K562 (cell line): ENCODE data around the gene EDEM1. TPM values are rescaled to one million over a fixed set of nuclear protein-coding genes. Genes with fewer than 3 reads are reported as not detected.
A peak's percentile ranks its signal among the peaks of the same experiment; 100 is the strongest.

Source experiments
- ATAC-seq: fragments of 200-7000 bp; cut with Tn5 transposase; 3 replicates; pipeline ENCODE4 v1.9.1; 2020; ENCODE audit warnings: moderate library complexity
- BruUV-seq: library from RNA; stranded (reverse); fragments of 400-500 nt; replicated peaks from 2 replicates; lab custom pipeline; 2021; lab: Mats Ljungman, UMichigan
- CTCF ChIA-PET: fragments of 300-600 bp; formaldehyde crosslinking; extraction: SDS; loops from one replicate; lab custom pipeline; 2021; ENCODE audit warnings: low intra/inter-chr PET ratio; lab: Yijun Ruan, JAX
- POLR2A ChIA-PET: fragments of 300-600, 350-650 bp; sonication (Branson Sonifier 250); formaldehyde crosslinking; extraction: SDS; loops from one replicate; lab custom pipeline; 2021; ENCODE audit warnings: antibody characterized with exemption, inconsistent platforms; lab: Yijun Ruan, JAX
- DNase-seq, 4 experiments: peaks; one replicate each; pipeline versions ENCODE4 v3.0.0 to v3.0.0-alpha.2; 2011 to 2018; ENCODE audit warnings: low spot score in 3 of 4, mixed read lengths in 3 of 4; ENCODE audit errors: extremely low read depth in 1 of 4
- FAIRE-seq: peaks from 2 replicates; lab custom pipeline; 2011; peaks lifted over from hg19 to GRCh38; lab: Jason Lieb, UNC
- H2AFZ ChIP-seq: 2 replicates; pipeline ENCODE4 v1.6.0; 2011; ENCODE audit warnings: low read depth, low read length, control low read depth, inconsistent platforms
- H3K27ac ChIP-seq: fragments of 200-600 bp; 3 replicates; pipeline ENCODE4 v1.8.0; 2011; ENCODE audit warnings: low read depth, mild to moderate bottlenecking, control low read depth, inconsistent platforms, low read length, moderate library complexity, mixed read lengths; ENCODE audit errors: extremely low read depth
- H3K27me3 ChIP-seq, 2 experiments: fragments of 300-600 bp in 1 of 2; 2 replicates in 1 of 2; 3 replicates in 1 of 2; pipeline versions ENCODE4 v1.6.0 to v1.8.0; 2011; ENCODE audit warnings: inconsistent platforms in 2 of 2, low read length in 2 of 2, mild to moderate bottlenecking in 1 of 2, mixed read lengths in 1 of 2, moderate library complexity in 1 of 2; ENCODE audit not compliant: control insufficient read depth in 2 of 2, insufficient read depth in 2 of 2
- H3K36me3 ChIP-seq: fragments of 300-600 bp; 3 replicates; pipeline ENCODE4 v1.8.0; 2011; ENCODE audit warnings: mild to moderate bottlenecking, low read length, inconsistent platforms; ENCODE audit not compliant: control insufficient read depth, insufficient read depth
- H3K4me1 ChIP-seq, 2 experiments: fragments of 200-600 bp in 1 of 2; replicated peaks in 1 of 2; 2 replicates in 1 of 2; 3 replicates in 1 of 2; pipeline versions ENCODE4 v1.5.1 to v1.8.0; 2011; ENCODE audit warnings: inconsistent platforms in 2 of 2, low read length in 2 of 2, mild to moderate bottlenecking in 1 of 2, mixed read lengths in 1 of 2, moderate library complexity in 1 of 2; ENCODE audit not compliant: control insufficient read depth in 2 of 2, insufficient read depth in 2 of 2
- H3K4me2 ChIP-seq: 2 replicates; pipeline ENCODE4 v1.6.1; 2011; ENCODE audit warnings: low read length, control low read depth, inconsistent platforms, mixed read lengths; ENCODE audit not compliant: insufficient read depth
- H3K4me3 ChIP-seq: fragments of 200-600 bp; sonication (generic), shearing (Covaris generic); 2 replicates; pipeline ENCODE4 v1.5.1; 2016; ENCODE audit warnings: control low read depth, inconsistent platforms
- H3K79me2 ChIP-seq: fragments of 200-600 bp; 3 replicates; pipeline ENCODE4 v1.8.0; 2011; ENCODE audit warnings: low read length, inconsistent platforms; ENCODE audit not compliant: control insufficient read depth, insufficient read depth
- H3K9ac ChIP-seq, 2 experiments: 2 replicates each; pipeline versions ENCODE4 v1.6.0 to v1.6.1; 2011; ENCODE audit warnings: low read depth in 2 of 2, low read length in 2 of 2, control low read depth in 1 of 2, inconsistent platforms in 1 of 2, mild to moderate bottlenecking in 1 of 2, mixed read lengths in 1 of 2; ENCODE audit not compliant: insufficient read depth in 1 of 2
- H3K9me1 ChIP-seq: one replicate; pipeline ENCODE4 v1.6.0; 2011; ENCODE audit warnings: inconsistent platforms, mild to moderate bottlenecking, low read length, moderate library complexity; ENCODE audit not compliant: control insufficient read depth, insufficient read depth
- H3K9me3 ChIP-seq: replicated peaks from 2 replicates; pipeline ENCODE4 v1.5.1; 2011; ENCODE audit warnings: low read depth, low read length, inconsistent platforms; ENCODE audit not compliant: control insufficient read depth, insufficient read depth
- H4K20me1 ChIP-seq: replicated peaks from 2 replicates; pipeline ENCODE4 v1.6.1; 2011; ENCODE audit warnings: low read length, inconsistent platforms, mixed read lengths; ENCODE audit not compliant: control insufficient read depth, insufficient read depth
- AFF4 ChIP-seq: sonication (generic); formaldehyde crosslinking; IDR thresholded peaks from 2 replicates; pipeline ENCODE4 v1.8.0; 2023; ENCODE audit warnings: mild to moderate bottlenecking, missing genetic modification reagents
- BRF2 ChIP-seq: IDR thresholded peaks from 3 replicates; pipeline ENCODE4 v1.6.1; 2011; ENCODE audit warnings: borderline replicate concordance, mild to moderate bottlenecking; ENCODE audit not compliant: insufficient read length, insufficient read depth
- CEBPG ChIP-seq, 3 experiments: fragments of 200-800 bp in 1 of 3; sonication (Bioruptor generic) in 1 of 3; sonication (generic) in 1 of 3; formaldehyde crosslinking in 1 of 3; IDR thresholded peaks in 2 of 3; conservative IDR thresholded peaks in 1 of 3; 2 replicates each; pipeline versions ENCODE4 v1.6.1 to v1.8.0; 2016 to 2022; ENCODE audit warnings: missing compliant biosample characterization in 2 of 3, missing genetic modification characterization in 2 of 3, mild to moderate bottlenecking in 1 of 3, missing genetic modification reagents in 1 of 3
- MLLT1 ChIP-seq, 2 experiments: fragments of 450-650 bp; IDR thresholded peaks; 2 replicates each; pipeline ENCODE4 v1.6.1; 2016
- RBFOX2 ChIP-seq: fragments of 200-400 bp; formaldehyde crosslinking; IDR thresholded peaks from 2 replicates; pipeline ENCODE4 v1.6.1; 2017; ENCODE audit warnings: low read depth, mild to moderate bottlenecking, low read length, moderate library complexity
- SAFB ChIP-seq: fragments of 200-400 bp; formaldehyde crosslinking; IDR thresholded peaks from 2 replicates; pipeline ENCODE4 v1.6.1; 2017; ENCODE audit warnings: low read depth, low read length, borderline replicate concordance
- ZNF518B ChIP-seq: fragments of 250-450 bp; sonication (Bioruptor Pico); IDR thresholded peaks from 2 replicates; pipeline ENCODE4 v1.5.0; 2021; ENCODE audit warnings: mild to moderate bottlenecking, moderate library complexity
- WGBS: fragments of 100-300 bp; shearing (Covaris generic); methylation state at CpG from one replicate; pipeline ENCODE4 v1.1.6; 2016; ENCODE audit warnings: low coverage, mixed read lengths; ENCODE audit not compliant: insufficient coverage; ENCODE audit errors: missing lambda C conversion rate; 5-methylcytosine and 5-hydroxymethylcytosine counted together
- in situ Hi-C: fragments of 300-500 bp; cut with MboI; formaldehyde crosslinking; loops from 4 replicates; pipeline ENCODE4 v1.15.0; 2018; ENCODE audit warnings: inconsistent platforms, mixed read lengths
- intact Hi-C: fragments of 100-400 bp; cut with micrococcal nuclease; formaldehyde crosslinking; loops from 2 replicates; pipeline ENCODE4 v1.14.2; 2022
- polyA plus RNA-seq, 8 experiments: library from polyadenylated mRNA; depleted of rRNA in 4 of 8; stranded (reverse) in 5 of 8; unstranded in 3 of 8; fragments of >200 nt; fragmentation: Nextera tagmentation in 2 of 8; fragmentation: Illumina TruSeq in 1 of 8; extraction: Ambion mirVana in 2 of 8; extraction: Trizol in 1 of 8; gene quantifications; 2 replicates each; pipeline versions ENCODE4 v1.2.1 to v1.2.3, GENCODE V29; 2011 to 2014; ENCODE audit warnings: inconsistent platforms in 1 of 8, missing spikeins in 1 of 8
- total RNA-seq, 7 experiments: library from RNA; depleted of rRNA in 6 of 7; stranded (reverse); fragments of >200 nt in 6 of 7; fragmentation: Illumina TruSeq in 2 of 7; extraction: Trizol in 2 of 7; gene quantifications; 2 replicates each; pipeline versions ENCODE4 v1.2.1 to v1.2.3, GENCODE V29; 2011 to 2021; ENCODE audit warnings: low replicate concordance in 1 of 7

Gene EDEM1
- total and polyA plus RNA-seq, 9 of the 15 experiments (the other 6 are each of a cell fraction or from before 2014, with no cell fraction given) = 6.2 to 36.7 (median 14.3) TPM

- no TSS peak for BruUV-seq
- FAIRE-seq (no peak), DNase-seq (peak in 2 of 4 experiments; percentile 36 to 53), ATAC-seq (peak; percentile 2; the same call in 1 of the 3 replicates)
- ChIA-PET POLR2A (interaction anchor here (0.6 to 4.3 kb wide), 11 partner anchors 10 to 207 kb away, joined by 3 to 33 read pairs (median 5); partner anchors contain the start of gene BHLHE40), CTCF (no interaction called here)
- H4K20me1 ChIP-seq = peaks cover 14% of the 10 kb centered on the region
- in situ Hi-C loops (no loop called here), intact Hi-C loops (loop anchor here (2.0 to 5.0 kb wide), 5 partner anchors 63 to 474 kb away; partner anchors contain the start of genes ARL8B and BHLHE40)
- peak overlapping the region; percentile 89 for H2AFZ ChIP-seq
- peak overlapping the region; percentile 97 for H3K4me2 ChIP-seq
- WGBS = 19% methylated on average over 5 of the region's 6 CpGs
- H3K79me2 ChIP-seq = peaks cover 45% of the 10 kb centered on the region
- peak overlapping the region; percentile 87 for H3K4me3 ChIP-seq
- H3K27ac ChIP-seq = peak overlapping the region; percentile 97
- H3K27me3 ChIP-seq = no peaks in the 10 kb centered on the region
- H3K4me1 ChIP-seq = peaks cover 21 to 40% of the 10 kb centered on the region in 2 experiments
- H3K9ac ChIP-seq = peak overlapping the region; percentile 40 to 97; a peak in 3 of 4 replicates
- H3K36me3 ChIP-seq = peaks cover 16% of the 10 kb centered on the region
- peaks cover 4% of the 10 kb centered on the region for H3K9me1 ChIP-seq
- H3K9me3 ChIP-seq = no peaks in the 10 kb centered on the region
- TF ChIP-seq CEBPG (CRISPR knock-in tag; IDR thresholded peaks at IDR 0.05) (peak; percentile 29; the same call in 1 of the 2 replicates), CEBPG (tag; conservative IDR thresholded peaks at IDR 0.05 in 1 of 2, IDR thresholded peaks at IDR 0.05 in 1 of 2) (peak in 1 of 2 experiments; percentile 44; a peak in 1 of 4 replicates), BRF2 (no peak), RBFOX2 (no peak), MLLT1 (IDR thresholded peaks at IDR 0.05) (0 out of 4 replicates have a peak, but pooled peaks of 1 of the 2 experiments have one; percentile 34), ZNF518B (CRISPR knock-in tag) (no peak), SAFB (no peak), AFF4 (CRISPR knock-in tag) (0 out of 2 replicates have a peak, but pooled peaks have one; percentile 44)
These were observed 1.2 kb upstream of the EDEM1 start for GRCh38 chr3:5186089-5186857.
